PC-9 (cell line): ENCODE measurements around the gene CYBC1. TPM values are rescaled to one million over a fixed set of nuclear protein-coding genes. Genes with fewer than 3 reads are reported as not detected.

Source experiments
- BruUV-seq: library from RNA; stranded (reverse); fragments of 400-500 nt; replicated peaks from 2 replicates; lab custom pipeline; 2021; lab: Mats Ljungman, UMichigan
- CTCF ChIA-PET: fragments of 300-600 bp; sonication (Branson Sonifier 250); formaldehyde crosslinking; loops from one replicate; lab custom pipeline; 2022; ENCODE audit warnings: antibody characterized with exemption; lab: Charles Lee
- POLR2A ChIA-PET: fragments of 300-600 bp; sonication (Branson Sonifier 250); formaldehyde crosslinking; loops from one replicate; lab custom pipeline; 2022; ENCODE audit warnings: antibody characterized with exemption; ENCODE audit not compliant: unreplicated experiment; lab: Charles Lee
- DNase-seq, 2 experiments: peaks; one replicate each; pipeline versions ENCODE4 v3.0.0 to v3.0.0-alpha.2; 2015 to 2022; ENCODE audit warnings: mixed read lengths in 1 of 2
- H2AFZ ChIP-seq: fragments of 200-600 bp; sonication (generic); 2 replicates; pipeline ENCODE4 v1.8.1; 2017; ENCODE audit warnings: antibody characterized with exemption
- H3F3A ChIP-seq: fragments of 200-600 bp; sonication (generic); 2 replicates; pipeline ENCODE4 v1.8.1; 2017; ENCODE audit warnings: antibody characterized with exemption, mild to moderate bottlenecking, low read depth; ENCODE audit not compliant: insufficient read depth
- H3K27ac ChIP-seq: fragments of 200-600 bp; sonication (generic); 2 replicates; pipeline ENCODE4 v1.6.1; 2016; ENCODE audit warnings: mixed run types
- H3K27me3 ChIP-seq: fragments of 200-600 bp; sonication (generic); 2 replicates; pipeline ENCODE4 v1.6.1; 2016; ENCODE audit warnings: low read depth, mixed run types; ENCODE audit not compliant: insufficient read depth
- H3K36me3 ChIP-seq: fragments of 200-600 bp; sonication (generic); 2 replicates; pipeline ENCODE4 v1.6.1; 2016; ENCODE audit warnings: low read depth, mixed run types
- H3K4me1 ChIP-seq: fragments of 200-600 bp; sonication (generic); replicated peaks from 2 replicates; pipeline ENCODE4 v1.6.1; 2016; ENCODE audit warnings: mixed run types; ENCODE audit not compliant: insufficient read depth
- H3K4me2 ChIP-seq: fragments of 200-600 bp; sonication (generic); 2 replicates; pipeline ENCODE4 v1.6.1; 2017; ENCODE audit warnings: mixed run types
- H3K4me3 ChIP-seq: fragments of 200-600 bp; sonication (generic); 2 replicates; pipeline ENCODE4 v1.6.1; 2016; ENCODE audit warnings: mixed run types
- H3K79me2 ChIP-seq: fragments of 200-600 bp; sonication (generic); 2 replicates; pipeline ENCODE4 v1.6.1; 2017; ENCODE audit warnings: low read depth, mixed run types
- H3K9me2 ChIP-seq: fragments of 200-600 bp; sonication (generic); 2 replicates; pipeline ENCODE4 v1.8.1; 2017; ENCODE audit warnings: mild to moderate bottlenecking; ENCODE audit not compliant: insufficient read depth
- H3K9me3 ChIP-seq: fragments of 200-600 bp; sonication (generic); 2 replicates; pipeline ENCODE4 v1.8.1; 2016; ENCODE audit warnings: low read depth; ENCODE audit not compliant: insufficient read depth
- H4K20me1 ChIP-seq: fragments of 200-600 bp; sonication (generic); 2 replicates; pipeline ENCODE4 v1.8.1; 2017; ENCODE audit not compliant: insufficient read depth
- CTCF ChIP-seq: fragments of 200-600 bp; sonication (generic); conservative IDR thresholded peaks from 2 replicates; pipeline ENCODE4 v1.6.1; 2017; ENCODE audit warnings: mixed run types, antibody characterized with exemption, mild to moderate bottlenecking, moderate library complexity
- EZH2 ChIP-seq: fragments of 200-600 bp; sonication (generic); IDR thresholded peaks from 2 replicates; pipeline ENCODE4 v1.8.0; 2017; ENCODE audit warnings: antibody characterized with exemption, low read depth
- intact Hi-C: fragments of 100-400 bp; cut with micrococcal nuclease; formaldehyde crosslinking; loops from one replicate; pipeline ENCODE4 v1.10.0; 2022; ENCODE audit not compliant: unreplicated experiment
- total RNA-seq: library from RNA; stranded (reverse); gene quantifications from 2 replicates; pipeline ENCODE4 v1.2.3, GENCODE V29; 2021

The CYBC1 gene
- total RNA-seq, 1 experiment from 2014 or later: 78.4 TPM

- H3K4me1 ChIP-seq: no peaks in the 10 kb centered on the region
- no peak overlapping the region for H3K27ac ChIP-seq
- no peaks in the 10 kb centered on the region for H3K9me3 ChIP-seq
- H2AFZ ChIP-seq: no peak overlapping the region
- no TSS peak for BruUV-seq
- H3K9me2 ChIP-seq: no peaks in the 10 kb centered on the region
- no peaks in the 10 kb centered on the region for H3K36me3 ChIP-seq
- H3F3A ChIP-seq: no peaks in the 10 kb centered on the region
- no peak overlapping the region for H3K4me3 ChIP-seq
- intact Hi-C loops: no loop called here
- H4K20me1 ChIP-seq: no peaks in the 10 kb centered on the region
- TF ChIP-seq EZH2 (no peak), CTCF (no peak)
- ChIA-PET POLR2A (no interaction called here), CTCF (no interaction called here)
- H3K27me3 ChIP-seq: no peaks in the 10 kb centered on the region
- H3K79me2 ChIP-seq: no peaks in the 10 kb centered on the region
- DNase-seq: no peak
- H3K4me2 ChIP-seq: no peak overlapping the region
Measured at GRCh38 chr17:82433560-82434215, 16.9 kb downstream of the CYBC1 start.

- CTCF ChIA-PET: no interaction called here
- no peaks in the 10 kb centered on the region for H3K79me2 ChIP-seq
- H2AFZ ChIP-seq: no peak overlapping the region
- H3K9me2 ChIP-seq: no peaks in the 10 kb centered on the region
- H3K9me3 ChIP-seq: no peaks in the 10 kb centered on the region
- no peak overlapping the region for H3K4me3 ChIP-seq
- no peak overlapping the region for H3K27ac ChIP-seq
- no peaks in the 10 kb centered on the region for H3K4me1 ChIP-seq
- no TSS peak for BruUV-seq
- no peaks in the 10 kb centered on the region for H3F3A ChIP-seq
- H4K20me1 ChIP-seq: no peaks in the 10 kb centered on the region
- H3K4me2 ChIP-seq: no peak overlapping the region
- intact Hi-C loops: no loop called here
- H3K27me3 ChIP-seq: no peaks in the 10 kb centered on the region
- H3K36me3 ChIP-seq: no peaks in the 10 kb centered on the region
- POLR2A ChIA-PET: no interaction called here
- TF ChIP-seq CTCF: no peak
- no peak for TF ChIP-seq EZH2
- DNase-seq: no peak
Measured at GRCh38 chr17:82432017-82432416, 18.5 kb downstream of the CYBC1 start.

GRCh38 chr17:82429824-82430223 lies 20.7 kb downstream of the CYBC1 start:
- Histone ChIP-seq H3K9me2 (no peaks in the 10 kb centered on the region), H3K36me3 (no peaks in the 10 kb centered on the region), H4K20me1 (no peaks in the 10 kb centered on the region), H3K27me3 (no peaks in the 10 kb centered on the region), H3K4me1 (no peaks in the 10 kb centered on the region), H3K4me2 (no peak overlapping the region), H3K79me2 (no peaks in the 10 kb centered on the region), H2AFZ (no peak overlapping the region), H3K27ac (no peak overlapping the region), H3K9me3 (no peaks in the 10 kb centered on the region), H3F3A (no peaks in the 10 kb centered on the region), H3K4me3 (no peak overlapping the region)
- no TSS peak for BruUV-seq
- POLR2A ChIA-PET: no interaction called here
- intact Hi-C loops: no loop called here
- no peak for DNase-seq
- TF ChIP-seq CTCF: no peak
- no peak for TF ChIP-seq EZH2
- CTCF ChIA-PET: no interaction called here
